Neuronal stem cell (in vitro differentiated cells): ENCODE results near the gene GNPTG.
A peak's percentile ranks its signal among the peaks of the same experiment; 100 is the strongest.

ENCODE experiments used
- DNase-seq: peaks from one replicate; pipeline ENCODE4 v3.0.0-alpha.2; 2013; ENCODE audit warnings: low spot score
- H2AFZ ChIP-seq: one replicate; pipeline ENCODE4 v1.6.1; 2013; ENCODE audit warnings: mild to moderate bottlenecking, low read length, inconsistent platforms
- H2AK5ac ChIP-seq: 2 replicates; pipeline ENCODE4 v1.6.1; 2013; ENCODE audit warnings: low read depth, mild to moderate bottlenecking, inconsistent platforms, low read length, moderate library complexity, mixed read lengths
- H2BK120ac ChIP-seq: 2 replicates; pipeline ENCODE4 v1.6.1; 2013; ENCODE audit warnings: low read depth, mild to moderate bottlenecking, inconsistent platforms, low read length, moderate library complexity, mixed read lengths
- H2BK12ac ChIP-seq: one replicate; pipeline ENCODE4 v1.6.1; 2013; ENCODE audit warnings: low read length, inconsistent platforms
- H2BK15ac ChIP-seq: 2 replicates; pipeline ENCODE4 v1.6.1; 2013; ENCODE audit warnings: mild to moderate bottlenecking, low read length, inconsistent platforms, mixed read lengths
- H2BK5ac ChIP-seq: one replicate; pipeline ENCODE4 v1.6.1; 2013; ENCODE audit warnings: inconsistent platforms, mild to moderate bottlenecking, low read length, moderate library complexity
- H3K14ac ChIP-seq: one replicate; pipeline ENCODE4 v1.6.1; 2013; ENCODE audit warnings: low read length, inconsistent platforms
- H3K18ac ChIP-seq: 2 replicates; pipeline ENCODE4 v1.6.1; 2013; ENCODE audit warnings: low read length, inconsistent platforms
- H3K23ac ChIP-seq: 2 replicates; pipeline ENCODE4 v1.6.1; 2013; ENCODE audit warnings: low read depth, mild to moderate bottlenecking, mixed read lengths, low read length, inconsistent platforms; ENCODE audit not compliant: poor library complexity
- H3K27ac ChIP-seq: replicated peaks from 3 replicates; pipeline ENCODE4 v1.5.1; 2013; ENCODE audit warnings: low read length, inconsistent platforms
- H3K27me3 ChIP-seq, 3 experiments: 2 replicates each; pipeline ENCODE4 v1.6.1; 2013; ENCODE audit warnings: low read length in 3 of 3, mild to moderate bottlenecking in 2 of 3, inconsistent platforms in 1 of 3, low read depth in 1 of 3, mixed read lengths in 1 of 3, moderate library complexity in 1 of 3; ENCODE audit not compliant: control insufficient read depth in 3 of 3, insufficient read depth in 3 of 3
- H3K36me3 ChIP-seq, 2 donors: replicated peaks in 1 of 2; 2 replicates each; pipeline ENCODE4 v1.6.1; 2013; ENCODE audit warnings: low read length in 2 of 2; ENCODE audit not compliant: control insufficient read depth in 2 of 2, insufficient read depth in 2 of 2
- H3K4ac ChIP-seq: 2 replicates; pipeline ENCODE4 v1.6.1; 2013; ENCODE audit warnings: inconsistent platforms, mild to moderate bottlenecking, low read length, moderate library complexity
- H3K4me1 ChIP-seq, 2 donors: 1 replicate in 1 of 2; 2 replicates in 1 of 2; pipeline ENCODE4 v1.6.1; 2013; ENCODE audit warnings: low read length in 2 of 2, low read depth in 1 of 2; ENCODE audit not compliant: control insufficient read depth in 2 of 2, insufficient read depth in 1 of 2
- H3K4me2 ChIP-seq: one replicate; pipeline ENCODE4 v1.6.1; 2013; ENCODE audit warnings: mild to moderate bottlenecking, low read length, inconsistent platforms; ENCODE audit not compliant: insufficient read depth, poor library complexity, severe bottlenecking
- H3K4me3 ChIP-seq, 2 donors: 2 replicates each; pipeline ENCODE4 v1.5.1; 2013; ENCODE audit warnings: low read length in 2 of 2, mild to moderate bottlenecking in 2 of 2, inconsistent platforms in 1 of 2, moderate library complexity in 1 of 2
- H3K79me1 ChIP-seq: one replicate; pipeline ENCODE4 v1.6.1; 2013; ENCODE audit warnings: low read depth, mild to moderate bottlenecking, inconsistent platforms, low read length, moderate library complexity
- H3K9ac ChIP-seq: one replicate; pipeline ENCODE4 v1.6.1; 2013; ENCODE audit warnings: mild to moderate bottlenecking, low read depth, low read length, inconsistent platforms; ENCODE audit not compliant: poor library complexity
- H3K9me3 ChIP-seq, 2 donors: replicated peaks in 1 of 2; 2 replicates each; pipeline versions ENCODE3 to v1.6.1; 2013; ENCODE audit warnings: low read length in 2 of 2, mild to moderate bottlenecking in 2 of 2, inconsistent platforms in 1 of 2, low read depth in 1 of 2, mixed read lengths in 1 of 2, moderate library complexity in 1 of 2; ENCODE audit not compliant: control insufficient read depth in 2 of 2, insufficient read depth in 1 of 2
- H4K8ac ChIP-seq: one replicate; pipeline ENCODE4 v1.6.1; 2013; ENCODE audit warnings: low read depth, mild to moderate bottlenecking, inconsistent platforms, low read length, moderate library complexity
- H4K91ac ChIP-seq: one replicate; pipeline ENCODE4 v1.6.1; 2013; ENCODE audit warnings: low read length, low read depth, mild to moderate bottlenecking, inconsistent platforms; ENCODE audit not compliant: poor library complexity
- WGBS, 2 donors: extraction: QIAGEN DNeasy Blood & Tissue Kit; methylation state at CpG; one replicate each; pipeline ENCODE4 v1.1.7; 2013; ENCODE audit warnings: missing lambda C conversion rate in 2 of 2, mixed read lengths in 1 of 2; ENCODE audit not compliant: insufficient read length in 2 of 2, insufficient replicate concordance in 1 of 2; ENCODE audit errors: extremely low coverage in 2 of 2; 5-methylcytosine and 5-hydroxymethylcytosine counted together

The GNPTG gene

GRCh38 chr16:1354815-1355540 lies 3.2 kb downstream of the GNPTG start:
- Histone ChIP-seq H4K8ac (no peak overlapping the region), H2AFZ (no peak overlapping the region), H3K14ac (no peak overlapping the region), H3K79me1 (peaks cover 36% of the 10 kb centered on the region), H3K9ac (no peak overlapping the region), H3K27ac (no peak overlapping the region), H3K9me3 (no peaks in the 10 kb centered on the region), H3K36me3 (peaks cover 5 to 11% of the 10 kb centered on the region in 2 donors), H3K4me3 (no peak overlapping the region), H3K4ac (no peak overlapping the region), H2AK5ac (no peak overlapping the region), H2BK12ac (no peak overlapping the region), H2BK120ac (no peak overlapping the region), H3K27me3 (no peaks in the 10 kb centered on the region), H4K91ac (no peak overlapping the region), H3K4me2 (no peak overlapping the region), H3K4me1 (peaks cover 8 to 12% of the 10 kb centered on the region in 2 donors), H2BK5ac (peak overlapping the region; percentile 53), H3K23ac (peak overlapping the region; percentile 55), H2BK15ac (no peak overlapping the region), H3K18ac (no peak overlapping the region)
- no peak for DNase-seq
- WGBS, 2 donors = no CpG with 5 or more reads among the region's 49 CpGs

GRCh38 chr16:1355591-1355990 lies 3.9 kb downstream of the GNPTG start:
- Histone ChIP-seq H3K18ac (peak overlapping the region; percentile 28), H2AFZ (no peak overlapping the region), H3K4me3 (no peak overlapping the region), H3K14ac (peak overlapping the region; percentile 56), H2BK15ac (no peak overlapping the region), H3K9me3 (no peaks in the 10 kb centered on the region), H3K27ac (no peak overlapping the region), H3K9ac (no peak overlapping the region), H2BK120ac (no peak overlapping the region), H3K36me3 (peaks cover 1 to 7% of the 10 kb centered on the region in 2 donors), H2AK5ac (no peak overlapping the region), H3K4me2 (no peak overlapping the region), H3K4ac (no peak overlapping the region), H4K91ac (no peak overlapping the region), H3K79me1 (peaks cover 36% of the 10 kb centered on the region), H4K8ac (no peak overlapping the region), H3K27me3 (no peaks in the 10 kb centered on the region), H2BK12ac (no peak overlapping the region), H2BK5ac (peak overlapping the region; percentile 53), H3K4me1 (peaks cover 8 to 10% of the 10 kb centered on the region in 2 donors), H3K23ac (peak overlapping the region; percentile 55)
- DNase-seq = no peak
- WGBS, 2 donors = no CpG with 5 or more reads among the region's 15 CpGs

- Histone ChIP-seq H3K9me3 (no peaks in the 10 kb centered on the region), H3K9ac (no peak overlapping the region), H2AFZ (no peak overlapping the region), H3K27me3 (no peaks in the 10 kb centered on the region), H2BK5ac (no peak overlapping the region), H2BK120ac (no peak overlapping the region), H2BK12ac (peak overlapping the region; percentile 41), H3K79me1 (peaks cover 29% of the 10 kb centered on the region), H3K4me2 (no peak overlapping the region), H3K27ac (no peak overlapping the region), H2AK5ac (no peak overlapping the region), H3K36me3 (peaks cover 2 to 12% of the 10 kb centered on the region in 2 donors), H4K8ac (no peak overlapping the region), H4K91ac (no peak overlapping the region), H3K4me3 (no peak overlapping the region), H3K4me1 (peaks cover 4% of the 10 kb centered on the region in 2 donors), H3K4ac (no peak overlapping the region), H3K18ac (peak overlapping the region; percentile 28), H2BK15ac (no peak overlapping the region), H3K23ac (peak overlapping the region; percentile 55), H3K14ac (peak overlapping the region; percentile 56)
- DNase-seq = no peak
- no CpG with 5 or more reads among the region's 33 CpGs for WGBS, 2 donors
These were observed 4.5 kb downstream of the GNPTG start for GRCh38 chr16:1356061-1356900.
